HL-60 (cell line): ENCODE data around the gene ASCC1.

Source experiments
- DNase-seq, 2 experiments: peaks; one replicate each; pipeline ENCODE4 v3.0.0-alpha.2; 2010 to 2020; ENCODE audit warnings: low read depth in 1 of 2, low spot score in 1 of 2
- H3K27ac ChIP-seq: fragments of 250-450 bp; sonication (Bioruptor Pico); replicated peaks from 2 replicates; pipeline ENCODE4 v1.5.1; 2020; ENCODE audit warnings: mild to moderate bottlenecking, moderate library complexity
- H3K27me3 ChIP-seq: fragments of 250-450 bp; sonication (Bioruptor Pico); 2 replicates; pipeline ENCODE4 v1.5.1; 2021; ENCODE audit warnings: mild to moderate bottlenecking, moderate library complexity; ENCODE audit not compliant: insufficient read depth, poor library complexity, severe bottlenecking
- H3K4me3 ChIP-seq: replicated peaks from 2 replicates; pipeline ENCODE4 v1.5.1; 2011; ENCODE audit warnings: mild to moderate bottlenecking, control low read depth, low read length; ENCODE audit not compliant: insufficient read depth
- CTCF ChIP-seq: IDR thresholded peaks from one replicate; pipeline ENCODE4 v1.5.1; 2011; ENCODE audit warnings: low read length, control low read depth, inconsistent platforms; ENCODE audit not compliant: insufficient read depth
- GABPA ChIP-seq: IDR thresholded peaks from 2 replicates; pipeline ENCODE4 v1.6.1; 2012; ENCODE audit warnings: low read depth
- POLR2AphosphoS5 ChIP-seq: IDR thresholded peaks from 2 replicates; pipeline ENCODE4 v1.6.1; 2012; ENCODE audit warnings: low read depth
- SPI1 ChIP-seq: IDR thresholded peaks from 2 replicates; pipeline ENCODE4 v1.6.1; 2012; ENCODE audit warnings: low read depth, mild to moderate bottlenecking, borderline replicate concordance
- TF ChIP-seq, protein P1 (sequence below): IDR thresholded peaks from 2 replicates; pipeline ENCODE4 v1.6.1; 2012; ENCODE audit warnings: low read depth; ENCODE audit not compliant: insufficient replicate concordance

Gene ASCC1

GRCh38 chr10:72124989-72125388 is 91.1 kb downstream of the ASCC1 start:
- TF ChIP-seq, protein P1, sequence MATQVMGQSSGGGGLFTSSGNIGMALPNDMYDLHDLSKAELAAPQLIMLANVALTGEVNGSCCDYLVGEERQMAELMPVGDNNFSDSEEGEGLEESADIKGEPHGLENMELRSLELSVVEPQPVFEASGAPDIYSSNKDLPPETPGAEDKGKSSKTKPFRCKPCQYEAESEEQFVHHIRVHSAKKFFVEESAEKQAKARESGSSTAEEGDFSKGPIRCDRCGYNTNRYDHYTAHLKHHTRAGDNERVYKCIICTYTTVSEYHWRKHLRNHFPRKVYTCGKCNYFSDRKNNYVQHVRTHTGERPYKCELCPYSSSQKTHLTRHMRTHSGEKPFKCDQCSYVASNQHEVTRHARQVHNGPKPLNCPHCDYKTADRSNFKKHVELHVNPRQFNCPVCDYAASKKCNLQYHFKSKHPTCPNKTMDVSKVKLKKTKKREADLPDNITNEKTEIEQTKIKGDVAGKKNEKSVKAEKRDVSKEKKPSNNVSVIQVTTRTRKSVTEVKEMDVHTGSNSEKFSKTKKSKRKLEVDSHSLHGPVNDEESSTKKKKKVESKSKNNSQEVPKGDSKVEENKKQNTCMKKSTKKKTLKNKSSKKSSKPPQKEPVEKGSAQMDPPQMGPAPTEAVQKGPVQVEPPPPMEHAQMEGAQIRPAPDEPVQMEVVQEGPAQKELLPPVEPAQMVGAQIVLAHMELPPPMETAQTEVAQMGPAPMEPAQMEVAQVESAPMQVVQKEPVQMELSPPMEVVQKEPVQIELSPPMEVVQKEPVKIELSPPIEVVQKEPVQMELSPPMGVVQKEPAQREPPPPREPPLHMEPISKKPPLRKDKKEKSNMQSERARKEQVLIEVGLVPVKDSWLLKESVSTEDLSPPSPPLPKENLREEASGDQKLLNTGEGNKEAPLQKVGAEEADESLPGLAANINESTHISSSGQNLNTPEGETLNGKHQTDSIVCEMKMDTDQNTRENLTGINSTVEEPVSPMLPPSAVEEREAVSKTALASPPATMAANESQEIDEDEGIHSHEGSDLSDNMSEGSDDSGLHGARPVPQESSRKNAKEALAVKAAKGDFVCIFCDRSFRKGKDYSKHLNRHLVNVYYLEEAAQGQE: no peak
- TF ChIP-seq SPI1 (no peak), CTCF (no peak), POLR2AphosphoS5 (no peak), GABPA (no peak)
- Histone ChIP-seq H3K4me3 (no peak overlapping the region), H3K27ac (no peak overlapping the region), H3K27me3 (no peaks in the 10 kb centered on the region)
- no peak for DNase-seq

- Histone ChIP-seq H3K27ac (no peak overlapping the region), H3K27me3 (no peaks in the 10 kb centered on the region), H3K4me3 (no peak overlapping the region)
- TF ChIP-seq SPI1 (no peak), GABPA (no peak), POLR2AphosphoS5 (no peak), CTCF (no peak)
- TF ChIP-seq, protein P1: no peak
- DNase-seq: no peak
These were observed 91.7 kb downstream of the ASCC1 start for GRCh38 chr10:72124381-72124780.

- TF ChIP-seq GABPA (no peak), POLR2AphosphoS5 (no peak), CTCF (no peak), SPI1 (no peak)
- TF ChIP-seq, protein P1: no peak
- DNase-seq: no peak
- no peaks in the 10 kb centered on the region for H3K27me3 ChIP-seq
- no peak overlapping the region for H3K4me3 ChIP-seq
- H3K27ac ChIP-seq: no peak overlapping the region
These were observed 92.5 kb downstream of the ASCC1 start for GRCh38 chr10:72123616-72124015.
